GM13976 (cell line): ENCODE results near the gene PRKRA.

Experiments
- DNase-seq: peaks from one replicate; pipeline ENCODE4 v3.0.0; 2012; ENCODE audit warnings: low spot score
- in situ Hi-C: fragments of 300-500 bp; cut with MboI; formaldehyde crosslinking; loops from one replicate; pipeline ENCODE4 v1.12.0; 2022; ENCODE audit warnings: low sequenced_read_pairs, mixed read lengths, inconsistent platforms; ENCODE audit not compliant: unreplicated experiment
- TF ChIP-seq, protein P1 (sequence below): IDR thresholded peaks from 2 replicates; pipeline ENCODE4 v1.5.1; 2012; ENCODE audit warnings: borderline replicate concordance, mild to moderate bottlenecking; ENCODE audit not compliant: insufficient read depth; ENCODE audit errors: extremely low read depth, missing control alignments, control extremely low read depth

The PRKRA gene

GRCh38 chr2:178385595-178386148 lies 65.3 kb downstream of the PRKRA start:
- TF ChIP-seq, protein P1, sequence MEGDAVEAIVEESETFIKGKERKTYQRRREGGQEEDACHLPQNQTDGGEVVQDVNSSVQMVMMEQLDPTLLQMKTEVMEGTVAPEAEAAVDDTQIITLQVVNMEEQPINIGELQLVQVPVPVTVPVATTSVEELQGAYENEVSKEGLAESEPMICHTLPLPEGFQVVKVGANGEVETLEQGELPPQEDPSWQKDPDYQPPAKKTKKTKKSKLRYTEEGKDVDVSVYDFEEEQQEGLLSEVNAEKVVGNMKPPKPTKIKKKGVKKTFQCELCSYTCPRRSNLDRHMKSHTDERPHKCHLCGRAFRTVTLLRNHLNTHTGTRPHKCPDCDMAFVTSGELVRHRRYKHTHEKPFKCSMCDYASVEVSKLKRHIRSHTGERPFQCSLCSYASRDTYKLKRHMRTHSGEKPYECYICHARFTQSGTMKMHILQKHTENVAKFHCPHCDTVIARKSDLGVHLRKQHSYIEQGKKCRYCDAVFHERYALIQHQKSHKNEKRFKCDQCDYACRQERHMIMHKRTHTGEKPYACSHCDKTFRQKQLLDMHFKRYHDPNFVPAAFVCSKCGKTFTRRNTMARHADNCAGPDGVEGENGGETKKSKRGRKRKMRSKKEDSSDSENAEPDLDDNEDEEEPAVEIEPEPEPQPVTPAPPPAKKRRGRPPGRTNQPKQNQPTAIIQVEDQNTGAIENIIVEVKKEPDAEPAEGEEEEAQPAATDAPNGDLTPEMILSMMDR: no peak
- in situ Hi-C loops: no loop called here
- DNase-seq: no peak

DNA sequence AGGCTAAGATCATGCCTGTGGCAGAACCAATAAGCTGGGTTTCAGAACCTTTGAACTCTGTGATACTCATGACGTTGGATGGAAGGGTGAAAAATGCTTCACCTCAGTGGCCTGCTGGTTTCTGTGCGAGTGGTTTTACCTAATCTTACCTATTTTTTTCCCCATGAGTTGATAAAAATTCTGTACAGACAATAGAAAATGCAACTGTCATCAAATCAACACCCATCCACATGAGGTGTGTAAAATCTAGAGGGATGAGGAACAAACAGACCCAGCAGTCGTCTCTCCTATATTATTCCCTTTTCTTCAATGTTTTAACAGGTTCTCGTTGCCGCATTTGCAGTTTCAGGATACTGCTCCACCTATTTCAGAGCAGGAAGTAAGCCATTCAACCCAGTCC lies 67.3 kb downstream of the PRKRA start:
- no peak for DNase-seq
- TF ChIP-seq, protein P1: no peak
- in situ Hi-C loops: no loop called here
